Mammary epithelial cell (primary cell): ENCODE results near the gene SEMA6A.

Experiments used
- EZH2 ChIP-seq: IDR thresholded peaks from 2 replicates; pipeline ENCODE4 v1.6.1; 2012; ENCODE audit warnings: low read length, inconsistent platforms, borderline replicate concordance
- TF ChIP-seq, protein P1 (sequence below), 2 donors: IDR thresholded peaks in 1 of 2; conservative IDR thresholded peaks in 1 of 2; 2 replicates each; pipeline ENCODE4 v1.5.1; 2011 to 2012; ENCODE audit warnings: inconsistent platforms in 2 of 2, low read length in 2 of 2, mild to moderate bottlenecking in 2 of 2, control low read depth in 1 of 2, low read depth in 1 of 2; ENCODE audit not compliant: insufficient read depth in 1 of 2; ENCODE audit errors: extremely low read depth in 1 of 2

DNA sequence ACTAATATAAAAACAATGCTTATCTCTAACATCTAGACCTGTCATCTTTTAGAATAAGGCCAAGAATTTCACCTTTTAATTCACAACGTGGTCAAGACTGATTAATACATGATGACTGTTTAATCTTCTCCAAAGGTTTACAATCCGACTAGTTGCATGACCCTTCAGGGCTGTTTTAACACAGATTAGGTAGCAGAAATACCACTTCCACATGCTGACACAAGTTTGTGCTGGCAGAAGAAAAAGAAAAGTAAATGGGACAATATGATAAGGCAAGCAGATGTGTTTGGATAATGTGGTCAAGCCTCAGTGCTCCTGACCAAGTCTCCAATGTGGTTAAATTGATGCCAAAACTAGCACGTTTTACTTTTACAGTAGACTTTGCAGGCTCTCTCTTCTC lies 31.1 kb downstream of the SEMA6A start:
- TF ChIP-seq, protein P1, sequence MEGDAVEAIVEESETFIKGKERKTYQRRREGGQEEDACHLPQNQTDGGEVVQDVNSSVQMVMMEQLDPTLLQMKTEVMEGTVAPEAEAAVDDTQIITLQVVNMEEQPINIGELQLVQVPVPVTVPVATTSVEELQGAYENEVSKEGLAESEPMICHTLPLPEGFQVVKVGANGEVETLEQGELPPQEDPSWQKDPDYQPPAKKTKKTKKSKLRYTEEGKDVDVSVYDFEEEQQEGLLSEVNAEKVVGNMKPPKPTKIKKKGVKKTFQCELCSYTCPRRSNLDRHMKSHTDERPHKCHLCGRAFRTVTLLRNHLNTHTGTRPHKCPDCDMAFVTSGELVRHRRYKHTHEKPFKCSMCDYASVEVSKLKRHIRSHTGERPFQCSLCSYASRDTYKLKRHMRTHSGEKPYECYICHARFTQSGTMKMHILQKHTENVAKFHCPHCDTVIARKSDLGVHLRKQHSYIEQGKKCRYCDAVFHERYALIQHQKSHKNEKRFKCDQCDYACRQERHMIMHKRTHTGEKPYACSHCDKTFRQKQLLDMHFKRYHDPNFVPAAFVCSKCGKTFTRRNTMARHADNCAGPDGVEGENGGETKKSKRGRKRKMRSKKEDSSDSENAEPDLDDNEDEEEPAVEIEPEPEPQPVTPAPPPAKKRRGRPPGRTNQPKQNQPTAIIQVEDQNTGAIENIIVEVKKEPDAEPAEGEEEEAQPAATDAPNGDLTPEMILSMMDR (conservative IDR thresholded peaks at IDR 0.05 in 1 of 2, IDR thresholded peaks at IDR 0.05 in 1 of 2; ENCODE audit: extremely low read depth in 1 of 2, insufficient read depth in 1 of 2, low read depth in 1 of 2, low read length in 2 of 2), result no peak
- TF ChIP-seq EZH2, result no peak
